Brain pericyte (primary cell): ENCODE data around the gene VAV2.

ENCODE experiments used
- DNase-seq: peaks from one replicate; pipeline ENCODE4 v3.0.0-alpha.2; 2012; ENCODE audit warnings: low read depth, low spot score

The VAV2 gene

DNA sequence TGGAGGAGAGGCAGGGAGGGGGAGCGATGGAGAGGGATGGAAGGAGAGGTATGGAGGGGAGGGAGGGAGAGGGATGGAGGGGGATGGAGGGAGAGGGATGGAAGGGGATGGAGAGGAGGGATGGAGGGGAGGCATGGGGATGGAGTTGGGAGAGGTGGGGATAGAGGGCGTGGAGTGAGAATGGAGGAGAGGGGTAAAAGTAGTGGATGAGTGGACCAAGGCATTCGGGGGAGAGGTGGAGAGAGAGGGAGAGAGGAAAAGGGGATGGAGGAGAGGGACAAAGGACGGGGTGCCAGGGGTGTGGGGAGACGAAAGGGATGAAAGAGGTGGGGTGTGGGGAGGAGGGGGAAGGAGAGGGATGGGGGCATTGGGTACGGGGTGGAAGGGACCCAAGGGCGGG lies 100.4 kb downstream of the VAV2 start:
- DNase-seq: no peak

GRCh38 chr9:133890583-133890982 lies 101.5 kb downstream of the VAV2 start:
- no peak for DNase-seq

DNA sequence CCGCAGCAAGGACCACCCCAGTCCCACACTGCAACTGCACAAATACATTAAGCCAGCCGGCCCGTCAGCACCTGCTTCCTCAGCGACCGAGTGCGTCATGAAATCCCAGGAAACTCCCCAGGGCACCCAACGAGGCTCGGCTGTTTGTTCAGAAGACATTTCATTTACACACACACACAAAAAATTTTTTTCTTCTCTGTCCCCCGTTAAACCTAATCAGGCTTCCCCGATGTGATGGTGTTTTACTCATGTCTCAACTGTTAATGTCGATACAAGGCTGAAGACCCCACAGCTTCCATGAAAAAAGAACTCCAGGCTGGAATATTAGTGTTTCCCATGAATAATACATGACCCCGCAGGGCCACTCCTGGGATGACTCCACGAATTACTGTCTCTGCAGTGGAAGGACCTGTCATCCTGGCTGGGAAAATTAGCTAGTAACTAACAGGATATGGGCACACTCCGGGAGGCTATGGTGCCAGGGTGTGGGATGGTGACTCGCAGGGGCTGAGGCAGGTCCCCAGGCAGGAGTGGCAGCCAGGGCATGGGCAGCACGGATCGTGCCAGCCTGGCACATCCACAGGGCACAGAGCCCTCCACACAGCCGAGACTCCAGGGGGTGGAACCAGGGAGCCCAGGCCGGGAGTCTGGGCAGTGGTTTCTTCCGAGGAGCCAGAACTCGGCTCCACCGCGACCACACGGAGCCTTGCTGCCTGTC lies 102.4 kb downstream of the VAV2 start:
- DNase-seq: no peak

- no peak for DNase-seq
Measured at GRCh38 chr9:133888809-133889491, 103.2 kb downstream of the VAV2 start.

DNA sequence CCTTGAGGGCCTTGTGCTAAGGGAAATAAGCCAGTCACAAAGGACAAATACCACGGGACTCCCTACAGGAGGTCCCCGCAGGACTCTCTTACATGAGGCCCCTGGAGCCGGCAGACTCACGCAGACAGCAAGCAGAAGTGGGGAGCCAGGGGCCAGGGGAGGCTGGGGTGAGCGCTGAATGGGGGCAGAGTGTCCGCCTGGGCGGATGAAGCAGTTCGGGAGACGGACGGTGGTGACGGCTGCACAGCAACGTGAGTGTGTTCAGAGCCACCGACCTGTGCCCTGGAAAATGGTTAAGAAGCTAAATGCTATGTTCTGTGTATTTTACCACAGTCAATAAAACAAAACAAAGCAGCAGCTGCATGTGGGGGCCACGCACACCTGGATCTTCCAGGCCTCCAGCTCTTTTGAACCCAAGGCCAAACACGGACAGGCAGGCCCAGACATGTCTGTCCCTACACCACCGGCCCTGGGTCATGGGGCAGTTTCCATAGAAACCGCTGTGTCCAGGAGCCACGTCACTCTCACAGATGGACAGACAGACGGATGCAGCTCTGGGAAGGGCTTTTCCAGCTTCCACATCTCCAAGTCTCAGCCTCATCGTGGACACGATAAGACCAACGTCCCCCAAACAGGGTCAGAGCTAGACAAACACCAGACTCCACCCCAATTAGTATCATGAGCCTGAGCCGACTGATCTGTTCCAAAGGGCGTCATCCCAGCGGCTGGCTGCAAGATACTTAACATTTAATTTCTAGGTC lies 103.9 kb downstream of the VAV2 start:
- no peak for DNase-seq

DNA sequence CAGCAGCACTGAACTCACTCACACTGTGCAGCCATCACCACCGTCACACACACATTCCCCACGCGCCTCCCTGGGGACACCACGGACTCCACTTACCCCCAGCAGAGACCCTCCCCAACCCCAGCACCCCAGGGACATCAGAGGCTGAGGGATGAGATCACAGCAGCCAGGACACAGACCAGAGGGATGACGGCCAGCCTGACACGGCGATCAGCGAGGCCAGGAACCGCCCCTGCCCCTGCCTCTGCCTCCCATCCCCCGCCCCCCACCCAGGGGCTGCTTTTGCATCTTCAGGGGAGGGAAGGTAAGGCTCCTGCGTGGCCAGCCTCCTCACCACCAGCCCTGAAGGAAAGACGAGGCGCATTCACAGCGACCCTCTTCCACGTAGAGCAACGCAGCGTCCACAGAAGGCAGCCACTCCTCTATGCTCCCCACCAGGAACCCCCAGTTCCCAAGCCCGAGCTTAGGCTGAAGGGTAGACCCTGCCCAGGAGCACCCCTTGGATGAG lies 104.5 kb downstream of the VAV2 start:
- no peak for DNase-seq

DNA sequence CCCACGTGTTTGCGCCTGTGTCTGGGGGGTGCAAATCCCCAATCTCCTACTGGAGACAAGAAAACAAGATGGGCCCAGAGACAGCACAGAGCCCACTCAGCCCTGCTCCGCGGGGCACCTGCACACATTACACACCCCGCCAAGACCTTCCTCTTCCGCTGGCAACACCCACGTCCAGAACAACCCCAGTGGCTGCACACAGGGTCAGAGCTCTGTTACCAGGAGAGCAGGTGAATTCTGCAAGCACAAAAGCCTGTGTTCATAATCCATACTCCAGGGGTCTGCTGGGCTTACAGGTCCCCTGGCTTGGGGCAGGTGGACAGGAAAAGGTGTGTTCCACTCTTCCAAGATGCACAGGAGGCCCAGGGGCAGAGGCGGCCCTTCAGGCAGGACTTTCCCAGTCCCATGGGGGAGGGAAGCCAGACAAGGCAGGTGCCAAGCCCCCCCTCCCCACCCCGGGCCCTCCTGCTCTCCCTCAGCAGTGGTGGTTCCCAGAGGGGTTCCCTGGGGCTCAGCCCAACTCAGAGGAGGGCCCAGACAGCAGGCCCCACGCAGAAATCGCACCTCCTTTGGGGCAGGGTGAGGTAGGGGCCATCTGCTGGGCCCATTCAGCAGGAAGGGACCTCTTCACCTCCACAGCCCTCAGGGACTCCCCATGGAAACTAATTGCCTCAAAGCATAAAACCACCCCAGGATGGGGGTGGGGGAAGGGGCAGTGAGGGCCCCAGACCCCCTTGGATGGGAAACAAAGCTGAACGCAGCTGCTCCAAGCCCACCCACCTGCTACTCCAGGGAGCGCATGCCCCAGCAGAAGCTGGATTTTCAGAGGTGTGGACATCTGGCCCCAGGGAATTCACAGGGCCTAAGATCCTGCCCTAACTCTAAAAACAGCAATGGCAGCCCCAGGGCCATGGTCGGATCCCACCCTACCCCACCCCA lies 105.3 kb downstream of the VAV2 start:
- no peak for DNase-seq

- DNase-seq: no peak
Measured at GRCh38 chr9:133884907-133885744, 107.0 kb downstream of the VAV2 start.

- DNase-seq: no peak
Measured at GRCh38 chr9:133882849-133883755, 109.0 kb downstream of the VAV2 start.

- no peak for DNase-seq
Measured at GRCh38 chr9:133881671-133882381, 110.3 kb downstream of the VAV2 start.

- no peak for DNase-seq
Measured at GRCh38 chr9:133880851-133881661, 111.1 kb downstream of the VAV2 start.

DNA sequence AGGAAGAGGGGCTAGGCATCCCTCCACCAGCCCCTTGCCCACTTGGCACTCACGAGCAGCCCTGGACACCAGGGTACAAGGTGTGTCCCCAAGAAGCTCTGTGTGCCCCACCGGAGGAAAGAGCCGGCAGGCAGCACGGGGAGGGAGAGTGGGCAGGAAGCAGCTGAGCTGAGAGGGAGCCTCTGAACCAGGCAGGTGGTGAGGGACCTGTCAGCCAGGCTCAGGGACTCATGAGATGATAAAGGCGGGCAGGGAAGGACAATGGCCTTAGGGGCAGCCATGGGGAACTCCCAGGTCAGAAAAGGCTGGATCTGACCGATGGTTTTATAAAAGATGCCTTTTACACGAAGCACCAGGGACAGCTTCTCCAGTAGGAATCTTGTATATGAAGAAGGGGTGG lies 112.0 kb downstream of the VAV2 start:
- no peak for DNase-seq

GRCh38 chr9:133879615-133880014 lies 112.5 kb downstream of the VAV2 start:
- no peak for DNase-seq

GRCh38 chr9:133878402-133878801 lies 113.7 kb downstream of the VAV2 start:
- DNase-seq: no peak

- DNase-seq: no peak
Measured at GRCh38 chr9:133877967-133878366, 114.2 kb downstream of the VAV2 start.

GRCh38 chr9:133877327-133877726 lies 114.8 kb downstream of the VAV2 start:
- no peak for DNase-seq

DNA sequence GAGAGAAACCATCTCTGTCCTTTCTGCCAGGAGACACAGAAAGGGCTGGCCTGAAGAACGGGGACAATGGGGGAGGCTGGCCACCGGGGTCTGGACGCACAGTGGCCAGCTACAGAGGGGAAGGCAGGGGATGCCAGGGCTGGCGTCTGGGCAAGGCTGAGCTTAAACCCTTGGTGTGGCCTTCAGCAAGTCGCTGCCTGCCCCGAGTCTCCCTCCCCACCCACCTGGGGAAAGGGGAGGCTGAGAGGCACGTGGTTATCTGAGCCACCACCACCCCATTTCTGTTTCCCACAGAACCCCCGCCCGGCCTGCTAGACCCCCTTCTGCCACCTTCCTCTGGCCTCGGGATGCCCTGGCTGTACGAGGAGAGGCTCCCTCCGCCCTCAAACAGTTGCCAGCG lies 115.3 kb downstream of the VAV2 start:
- no peak for DNase-seq

DNA sequence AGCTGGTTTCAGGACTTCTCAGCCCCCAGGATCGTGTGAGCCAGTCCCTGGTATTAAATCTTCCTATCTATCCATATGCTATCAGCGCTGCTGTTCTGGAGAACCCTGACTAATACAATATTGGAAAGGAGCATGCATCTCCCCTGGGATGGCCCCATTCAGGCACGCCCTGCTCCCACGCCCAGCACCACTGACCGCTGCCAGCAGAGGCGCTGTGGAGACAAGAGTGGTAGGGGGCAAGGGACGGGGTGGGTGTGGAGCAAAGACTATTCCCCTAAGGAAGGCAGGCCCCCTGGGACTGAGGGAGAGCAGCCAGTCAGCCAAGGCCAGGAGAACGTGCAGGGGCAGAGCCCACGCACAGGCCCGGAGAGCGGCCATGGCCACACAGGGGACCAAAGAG lies 116.0 kb downstream of the VAV2 start:
- DNase-seq: no peak
